GM12878 (cell line): Measurements from ENCODE around the gene PTPRM.

ENCODE experiments used
- EP300 ChIP-seq, 2 experiments: fragments of 150-350 bp in 1 of 2; IDR thresholded peaks; 2 replicates each; pipeline ENCODE4 v1.6.1; 2011 to 2012; ENCODE audit warnings: low read depth in 2 of 2, low read length in 2 of 2, borderline replicate concordance in 1 of 2, improper control_type of control experiment in 1 of 2, inconsistent platforms in 1 of 2; ENCODE audit not compliant: control insufficient read depth in 1 of 2
- HDAC6 ChIP-seq: fragments of 200-600 bp; sonication (generic); IDR thresholded peaks from one replicate; pipeline ENCODE4 v1.8.0; 2017; ENCODE audit warnings: antibody characterized with exemption; ENCODE audit not compliant: unreplicated experiment
- NRF1 ChIP-seq: conservative IDR thresholded peaks from 2 replicates; pipeline ENCODE4 v1.6.1; 2011; ENCODE audit warnings: mild to moderate bottlenecking, low read depth, low read length, improper control_type of control experiment
- POLR2A ChIP-seq: IDR thresholded peaks from 2 replicates; pipeline ENCODE4 v1.6.1; 2011; ENCODE audit warnings: low read depth, mild to moderate bottlenecking, low read length
- RB1 ChIP-seq: fragments of 450-650 bp; formaldehyde crosslinking; IDR thresholded peaks from 2 replicates; pipeline ENCODE4 v1.6.1; 2017; ENCODE audit warnings: mild to moderate bottlenecking, borderline replicate concordance
- RCOR1 ChIP-seq: conservative IDR thresholded peaks from 2 replicates; pipeline ENCODE4 v1.6.1; 2012; ENCODE audit warnings: low read depth, low read length, improper control_type of control experiment
- TF ChIP-seq, protein P1 (sequence below), 3 experiments: IDR thresholded peaks in 2 of 3; conservative IDR thresholded peaks in 1 of 3; 2 replicates each; pipeline ENCODE4 v1.5.1; 2011; ENCODE audit warnings: low read depth in 3 of 3, low read length in 3 of 3, mild to moderate bottlenecking in 3 of 3, control low read depth in 2 of 3, moderate library complexity in 2 of 3, inconsistent platforms in 1 of 3, mixed read lengths in 1 of 3; ENCODE audit not compliant: control insufficient read depth in 2 of 3, insufficient read depth in 1 of 3; ENCODE audit errors: extremely low read depth in 1 of 3
- TF ChIP-seq, protein P2 (sequence below): fragments of 450-650 bp; IDR thresholded peaks from 2 replicates; pipeline ENCODE4 v1.6.1; 2017; ENCODE audit warnings: low read depth, mild to moderate bottlenecking, moderate library complexity

DNA sequence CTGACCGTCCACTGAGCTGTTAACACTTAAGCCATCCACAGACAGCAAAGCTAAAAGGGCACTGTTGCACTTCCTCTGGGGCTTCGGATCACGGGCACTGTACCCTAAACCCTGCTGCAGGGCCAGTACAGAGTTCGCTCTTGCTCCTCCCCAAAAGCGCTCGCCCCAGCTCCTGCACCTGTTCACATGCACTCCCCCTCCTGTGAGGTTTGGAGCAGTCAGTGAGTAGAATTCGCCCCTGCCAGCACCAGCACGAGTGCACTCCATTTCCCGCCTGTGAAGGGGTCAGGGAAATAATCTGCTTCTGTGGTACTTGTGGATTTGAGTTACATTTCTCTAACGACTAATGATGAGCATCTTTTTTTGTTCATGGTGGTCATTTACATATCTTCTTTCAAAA is 158.8 kb downstream of the PTPRM start:
- TF ChIP-seq EP300 (IDR thresholded peaks at IDR 0.05; ENCODE audit: borderline replicate concordance in 1 of 2, control insufficient read depth in 1 of 2, low read depth in 2 of 2, low read length in 2 of 2) (no peak), HDAC6 (no peak), NRF1 (no peak), RCOR1 (no peak), POLR2A (no peak), RB1 (no peak)
- TF ChIP-seq, protein P1, sequence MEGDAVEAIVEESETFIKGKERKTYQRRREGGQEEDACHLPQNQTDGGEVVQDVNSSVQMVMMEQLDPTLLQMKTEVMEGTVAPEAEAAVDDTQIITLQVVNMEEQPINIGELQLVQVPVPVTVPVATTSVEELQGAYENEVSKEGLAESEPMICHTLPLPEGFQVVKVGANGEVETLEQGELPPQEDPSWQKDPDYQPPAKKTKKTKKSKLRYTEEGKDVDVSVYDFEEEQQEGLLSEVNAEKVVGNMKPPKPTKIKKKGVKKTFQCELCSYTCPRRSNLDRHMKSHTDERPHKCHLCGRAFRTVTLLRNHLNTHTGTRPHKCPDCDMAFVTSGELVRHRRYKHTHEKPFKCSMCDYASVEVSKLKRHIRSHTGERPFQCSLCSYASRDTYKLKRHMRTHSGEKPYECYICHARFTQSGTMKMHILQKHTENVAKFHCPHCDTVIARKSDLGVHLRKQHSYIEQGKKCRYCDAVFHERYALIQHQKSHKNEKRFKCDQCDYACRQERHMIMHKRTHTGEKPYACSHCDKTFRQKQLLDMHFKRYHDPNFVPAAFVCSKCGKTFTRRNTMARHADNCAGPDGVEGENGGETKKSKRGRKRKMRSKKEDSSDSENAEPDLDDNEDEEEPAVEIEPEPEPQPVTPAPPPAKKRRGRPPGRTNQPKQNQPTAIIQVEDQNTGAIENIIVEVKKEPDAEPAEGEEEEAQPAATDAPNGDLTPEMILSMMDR (IDR thresholded peaks at IDR 0.05 in 2 of 3, conservative IDR thresholded peaks at IDR 0.05 in 1 of 3; ENCODE audit: control insufficient read depth in 2 of 3, extremely low read depth in 1 of 3, insufficient read depth in 1 of 3, low read depth in 3 of 3, low read length in 3 of 3), result no peak
- TF ChIP-seq, protein P2, sequence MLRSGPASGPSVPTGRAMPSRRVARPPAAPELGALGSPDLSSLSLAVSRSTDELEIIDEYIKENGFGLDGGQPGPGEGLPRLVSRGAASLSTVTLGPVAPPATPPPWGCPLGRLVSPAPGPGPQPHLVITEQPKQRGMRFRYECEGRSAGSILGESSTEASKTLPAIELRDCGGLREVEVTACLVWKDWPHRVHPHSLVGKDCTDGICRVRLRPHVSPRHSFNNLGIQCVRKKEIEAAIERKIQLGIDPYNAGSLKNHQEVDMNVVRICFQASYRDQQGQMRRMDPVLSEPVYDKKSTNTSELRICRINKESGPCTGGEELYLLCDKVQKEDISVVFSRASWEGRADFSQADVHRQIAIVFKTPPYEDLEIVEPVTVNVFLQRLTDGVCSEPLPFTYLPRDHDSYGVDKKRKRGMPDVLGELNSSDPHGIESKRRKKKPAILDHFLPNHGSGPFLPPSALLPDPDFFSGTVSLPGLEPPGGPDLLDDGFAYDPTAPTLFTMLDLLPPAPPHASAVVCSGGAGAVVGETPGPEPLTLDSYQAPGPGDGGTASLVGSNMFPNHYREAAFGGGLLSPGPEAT, result no peak
